HG02884 (cell line): ENCODE data around the gene AFG3L2.

Source experiments
- ATAC-seq: cut with Tn5 transposase; IDR thresholded peaks from one replicate; pipeline ENCODE4 v1.9.1; 2021; ENCODE audit warnings: mild to moderate bottlenecking, moderate library complexity; ENCODE audit not compliant: unreplicated experiment

The AFG3L2 gene

DNA sequence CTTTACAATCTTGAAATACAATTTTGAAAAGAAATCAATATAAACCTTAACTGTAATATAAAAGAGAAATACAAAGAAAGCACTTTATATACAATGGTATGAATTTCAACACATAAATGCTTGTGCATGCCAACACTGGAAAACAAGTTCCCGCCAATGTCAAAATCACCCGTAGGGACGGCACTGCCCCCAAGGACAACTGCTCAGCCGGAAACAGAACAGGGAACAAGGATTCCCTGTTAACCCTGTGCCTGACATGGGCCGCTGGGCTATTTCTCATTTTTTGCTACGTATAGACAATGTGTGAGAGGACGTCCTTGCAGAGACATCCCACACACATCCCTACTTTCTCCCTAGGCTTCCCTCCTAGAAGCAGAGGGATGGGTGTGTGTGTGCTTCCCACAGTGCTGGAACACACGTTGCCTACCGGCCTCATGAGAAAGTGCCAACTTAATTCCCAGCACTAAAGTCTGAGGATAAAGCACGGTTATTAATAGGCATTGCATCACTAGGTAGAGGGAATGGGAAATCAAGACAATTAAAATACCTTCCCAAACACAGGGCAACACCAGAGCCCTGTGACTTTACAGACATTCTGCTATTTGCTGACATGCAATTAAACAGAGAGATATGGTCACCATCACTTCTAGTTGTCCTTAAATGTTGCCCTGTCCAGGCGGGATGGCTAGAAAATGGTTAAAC is 14.4 kb downstream of the AFG3L2 start:
- ATAC-seq: no peak

DNA sequence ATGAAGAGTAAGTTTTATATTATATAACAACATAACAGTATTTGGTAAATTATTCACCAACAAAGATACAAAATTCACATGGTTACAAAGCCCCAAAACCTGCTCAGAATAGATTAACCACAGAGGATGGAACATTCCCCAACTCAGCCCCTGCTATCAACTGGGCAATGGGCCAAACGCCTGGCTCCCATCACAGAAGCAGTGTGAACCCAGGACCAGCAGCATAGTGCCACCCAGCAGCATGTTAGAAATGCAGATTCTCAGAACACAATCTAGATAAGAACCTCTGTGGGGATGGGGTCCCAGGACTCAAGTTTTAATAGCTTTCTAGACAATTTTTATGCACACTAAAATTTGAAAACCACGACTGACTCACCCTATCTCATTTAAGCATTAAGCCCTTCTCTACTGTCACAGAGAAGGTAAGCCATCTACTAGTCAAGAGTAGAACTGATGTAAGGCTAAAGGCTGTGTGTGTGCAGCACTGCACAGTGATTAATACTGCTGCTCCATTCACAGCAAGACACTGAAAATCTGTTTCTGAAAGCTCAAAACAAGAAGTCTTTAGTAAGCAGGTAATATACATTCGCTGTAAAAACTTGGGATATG is 15.2 kb downstream of the AFG3L2 start:
- no peak for ATAC-seq

DNA sequence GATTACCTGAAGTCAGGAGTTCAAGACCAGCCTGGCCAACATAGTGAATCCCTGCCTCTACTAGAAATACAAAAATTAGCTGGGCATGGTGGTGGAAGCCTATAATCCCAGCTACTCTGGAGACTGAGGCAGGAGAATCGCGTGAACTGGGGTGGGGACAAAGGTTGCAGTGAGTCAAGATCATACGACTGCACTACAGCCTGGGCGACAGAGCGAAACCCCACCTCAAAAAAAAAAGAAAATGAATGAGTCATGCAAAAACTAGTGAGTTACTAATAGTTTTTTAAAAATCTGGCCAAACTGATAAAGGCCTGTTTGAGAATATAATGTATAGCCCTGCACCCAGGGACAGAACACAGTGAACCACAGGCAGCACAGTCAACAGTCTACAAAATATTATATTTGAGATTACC is 17.5 kb downstream of the AFG3L2 start:
- no peak for ATAC-seq

DNA sequence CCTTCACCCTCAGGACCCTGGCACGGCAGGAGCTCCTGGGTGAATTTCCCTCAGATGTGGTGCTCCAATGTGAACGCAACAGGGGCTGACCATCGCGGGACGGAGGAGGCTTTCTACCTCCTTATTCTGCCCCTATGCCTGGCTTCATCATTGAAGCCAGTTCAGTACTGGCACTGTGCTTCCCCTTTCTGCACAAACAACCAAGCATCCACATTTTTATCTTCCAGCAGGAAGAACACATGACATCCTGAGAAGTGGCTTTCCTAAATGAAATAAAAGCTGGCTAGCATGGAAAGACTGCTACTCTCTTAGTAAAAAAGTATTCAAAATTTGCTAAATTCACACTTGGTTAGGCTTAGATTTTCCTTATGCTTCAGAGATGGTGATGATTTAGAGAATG is 24.8 kb downstream of the AFG3L2 start:
- no peak for ATAC-seq

DNA sequence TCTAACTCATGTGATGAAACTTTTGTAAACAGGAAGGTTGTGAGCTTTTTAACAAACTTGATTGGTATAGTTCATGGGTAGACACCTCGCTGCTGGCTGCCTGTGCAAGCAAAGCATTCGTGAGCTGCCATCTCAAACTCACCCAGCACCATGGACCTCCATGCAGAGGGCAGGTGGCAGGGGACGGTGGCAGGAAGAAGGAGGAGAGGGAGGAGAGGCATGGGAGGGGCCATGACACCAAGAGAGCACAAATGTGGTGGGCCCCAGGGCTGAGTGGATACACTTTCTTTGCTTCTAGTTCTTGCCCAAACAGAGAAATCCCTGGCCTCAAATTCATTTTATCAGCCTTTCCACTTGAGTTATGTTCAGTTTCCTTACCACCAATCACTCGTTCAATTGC is 29.1 kb downstream of the AFG3L2 start:
- no peak for ATAC-seq

DNA sequence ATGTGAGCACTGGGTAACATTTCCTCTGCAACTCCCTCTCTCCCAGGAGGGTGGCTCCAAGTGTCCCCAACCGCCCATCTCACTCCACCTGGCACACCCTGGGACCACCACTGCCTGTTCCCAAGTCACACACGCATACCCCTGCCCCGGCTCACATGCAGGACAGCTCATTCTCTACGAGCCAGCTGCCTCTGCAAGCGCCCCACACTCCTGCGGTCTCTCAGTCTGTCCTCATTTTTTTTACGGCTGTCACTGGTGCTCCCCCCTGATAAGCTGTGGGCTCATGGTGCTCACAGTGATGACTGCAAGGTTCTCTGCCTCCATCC is 30.8 kb downstream of the AFG3L2 start:
- no peak for ATAC-seq

DNA sequence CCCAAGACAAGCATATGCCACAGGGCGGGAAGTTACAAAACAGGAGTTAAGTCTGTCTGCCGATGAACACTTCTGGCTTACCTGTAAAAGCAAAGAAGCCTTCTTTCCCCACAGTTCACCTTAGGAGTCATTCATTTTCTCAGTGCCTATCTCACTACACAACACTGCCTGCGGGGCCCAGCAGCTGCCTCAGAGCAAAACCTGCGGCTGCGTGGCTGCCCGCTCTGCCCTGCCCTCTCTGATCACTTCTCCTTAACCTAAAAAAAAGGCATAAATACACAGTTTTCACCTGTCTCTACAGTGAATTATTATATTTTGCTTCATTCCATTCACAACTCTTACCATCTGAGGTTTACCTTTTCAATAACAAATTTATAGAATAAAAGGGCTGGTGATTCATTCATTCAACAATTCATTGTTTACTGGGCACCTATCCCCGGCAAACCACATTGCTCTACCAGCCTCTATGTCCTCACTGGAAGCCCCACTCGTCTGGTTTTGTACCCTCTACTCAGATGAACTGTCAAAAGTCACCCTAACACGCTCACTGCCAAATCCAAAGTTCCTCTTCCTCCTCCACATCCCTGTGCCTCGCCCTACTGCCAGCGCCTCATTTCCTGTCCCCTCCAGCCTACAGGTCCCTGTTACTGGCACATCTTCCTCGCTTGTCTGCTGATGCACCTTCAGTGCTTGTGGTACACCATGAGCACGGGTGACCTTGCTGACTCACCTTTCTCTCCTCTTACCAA is 31.4 kb downstream of the AFG3L2 start:
- ATAC-seq: no peak

DNA sequence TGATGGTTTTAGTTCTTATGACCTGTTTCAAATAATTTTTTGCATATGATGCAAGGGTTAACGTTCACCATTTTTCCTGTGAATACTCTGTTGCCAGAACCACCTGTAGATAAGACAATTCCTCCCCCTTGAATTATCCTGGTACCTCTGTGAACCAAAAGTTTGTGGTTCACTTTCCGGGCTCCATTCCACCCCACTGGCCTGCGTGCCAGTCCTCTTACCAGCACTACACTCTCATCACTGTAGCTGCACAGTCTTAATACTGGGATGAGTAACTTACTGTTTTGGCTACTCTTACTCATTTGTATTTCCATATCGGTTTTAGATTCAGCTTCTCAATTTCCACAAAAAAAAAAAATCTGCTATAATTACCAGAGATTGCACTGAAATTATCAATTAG is 34.4 kb downstream of the AFG3L2 start:
- no peak for ATAC-seq

DNA sequence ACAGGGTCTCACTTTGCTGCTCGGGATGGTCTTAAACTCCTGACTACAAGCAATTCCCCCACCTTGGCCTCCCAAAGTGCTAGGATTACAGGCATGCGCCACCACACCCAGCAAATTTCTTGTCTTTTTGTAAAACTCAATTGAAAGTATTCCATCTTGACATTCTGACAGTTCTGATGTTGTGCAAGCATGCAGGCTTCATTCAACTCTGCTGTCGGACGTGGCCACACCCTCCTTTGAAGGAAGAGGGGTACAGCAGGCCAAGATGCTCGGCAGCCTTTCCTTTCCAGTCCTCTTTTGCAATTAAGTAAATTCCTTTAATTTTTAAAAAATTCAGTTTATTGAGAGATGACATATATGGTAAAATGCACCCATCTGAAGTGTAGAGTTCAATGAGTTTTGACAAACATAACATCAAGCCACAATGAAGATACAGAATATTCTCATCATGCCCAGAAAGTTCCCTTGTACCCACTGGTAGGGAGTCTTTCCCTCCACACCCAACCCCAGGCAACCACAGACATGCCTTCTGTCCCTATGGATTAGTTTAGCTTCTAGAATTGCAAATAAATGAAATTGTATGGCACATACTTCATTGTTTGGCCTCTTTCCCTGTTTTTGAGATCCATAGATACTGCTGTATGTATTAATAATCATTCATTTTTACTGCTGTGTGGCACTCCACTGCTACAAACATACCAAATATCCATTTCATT is 35.9 kb downstream of the AFG3L2 start:
- no peak for ATAC-seq

DNA sequence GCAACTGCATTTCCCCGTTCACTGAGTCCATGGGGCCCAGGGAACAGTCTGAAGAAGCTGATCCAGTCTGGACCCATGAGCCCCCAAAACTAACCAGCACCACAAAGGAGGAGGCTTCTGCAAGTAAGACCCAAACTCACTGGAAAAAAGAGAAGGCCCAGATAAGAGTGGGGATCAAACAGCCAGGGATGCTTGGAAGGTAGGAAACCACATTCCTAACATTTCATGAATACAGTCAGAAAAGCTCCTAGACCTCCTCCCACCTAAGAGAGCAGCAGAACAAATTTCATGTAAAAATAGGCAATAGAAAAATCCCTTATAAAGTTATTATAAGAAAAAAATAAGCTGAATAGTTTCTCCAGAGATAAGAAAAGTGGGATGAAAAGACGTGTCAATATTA is 38.6 kb downstream of the AFG3L2 start:
- no peak for ATAC-seq

DNA sequence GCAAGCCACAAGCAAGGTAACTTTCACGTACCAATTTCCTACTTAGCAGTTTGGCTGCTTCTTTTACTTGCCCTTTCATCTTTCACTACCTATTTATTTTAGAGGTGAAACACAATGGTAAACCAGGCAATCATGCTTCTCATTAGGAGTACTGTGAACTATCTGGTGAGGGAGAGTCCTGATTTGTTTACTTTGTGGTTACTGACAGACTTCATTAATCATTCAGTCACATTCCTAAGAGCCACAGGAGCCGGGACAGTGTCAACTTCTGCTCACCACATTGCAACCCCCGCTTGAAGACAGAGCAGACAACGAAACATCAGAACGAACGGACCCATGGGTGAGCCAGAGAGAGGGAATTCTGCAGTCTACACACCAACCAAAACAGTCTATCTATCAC is 40.1 kb downstream of the AFG3L2 start:
- ATAC-seq: no peak

DNA sequence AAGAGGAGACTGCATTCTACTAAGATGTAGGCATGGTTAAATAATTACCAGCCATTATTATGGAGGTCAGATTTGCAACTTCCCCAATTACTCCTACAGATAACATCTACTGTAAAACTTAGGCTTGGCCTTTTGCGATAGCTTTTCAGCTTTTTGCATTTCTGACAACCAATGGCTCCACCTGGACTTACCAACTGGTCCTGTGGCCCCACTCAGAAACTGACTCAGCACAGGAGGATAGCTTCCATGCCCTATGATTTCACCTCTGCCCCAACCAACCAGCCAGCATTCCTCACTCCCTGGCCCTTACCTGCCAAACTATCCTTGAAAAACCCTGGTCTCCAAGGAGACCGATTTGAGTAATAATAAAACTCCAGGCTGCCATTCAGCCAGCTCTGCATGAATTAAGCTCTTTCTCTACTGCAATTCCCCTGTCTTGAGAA is 40.8 kb downstream of the AFG3L2 start:
- ATAC-seq: no peak

DNA sequence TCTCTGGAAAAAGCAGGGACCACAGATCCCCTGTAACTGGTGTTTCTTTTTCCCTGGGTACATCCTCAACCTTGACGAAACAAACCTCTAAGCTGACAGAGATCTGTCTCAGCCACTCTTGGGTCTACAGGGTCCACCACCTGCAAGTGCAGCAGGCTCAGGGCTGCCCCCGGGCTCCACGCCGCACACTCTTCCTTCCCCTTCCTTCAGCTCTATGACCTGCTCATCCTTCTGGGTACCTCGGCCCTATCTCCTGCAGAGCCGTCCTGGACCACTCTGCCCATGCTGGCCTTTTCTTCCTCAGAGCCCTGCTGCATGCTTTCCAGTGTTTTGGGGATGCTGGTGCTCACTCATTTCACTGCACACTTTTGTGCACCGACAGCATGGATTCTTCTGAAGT is 41.5 kb downstream of the AFG3L2 start:
- ATAC-seq: no peak

DNA sequence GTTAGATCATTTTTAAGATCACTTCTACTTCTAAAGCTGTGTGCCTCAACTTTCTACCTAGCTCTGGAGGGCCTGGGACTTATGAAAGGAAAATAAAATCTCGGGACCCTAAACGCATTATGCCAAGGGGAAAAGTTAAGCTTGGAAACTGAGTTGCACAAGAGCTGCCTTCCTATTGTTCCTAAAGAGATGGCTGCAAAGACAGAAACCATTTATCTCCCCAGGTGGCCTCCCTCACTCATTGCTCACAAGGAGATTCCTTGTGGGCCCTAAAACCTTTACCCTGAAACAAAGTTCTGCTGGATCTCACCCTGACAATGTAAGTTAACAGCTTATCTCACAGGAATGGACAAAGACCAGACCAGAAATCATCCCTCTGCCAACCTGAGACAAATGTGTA is 42.2 kb downstream of the AFG3L2 start:
- no peak for ATAC-seq

DNA sequence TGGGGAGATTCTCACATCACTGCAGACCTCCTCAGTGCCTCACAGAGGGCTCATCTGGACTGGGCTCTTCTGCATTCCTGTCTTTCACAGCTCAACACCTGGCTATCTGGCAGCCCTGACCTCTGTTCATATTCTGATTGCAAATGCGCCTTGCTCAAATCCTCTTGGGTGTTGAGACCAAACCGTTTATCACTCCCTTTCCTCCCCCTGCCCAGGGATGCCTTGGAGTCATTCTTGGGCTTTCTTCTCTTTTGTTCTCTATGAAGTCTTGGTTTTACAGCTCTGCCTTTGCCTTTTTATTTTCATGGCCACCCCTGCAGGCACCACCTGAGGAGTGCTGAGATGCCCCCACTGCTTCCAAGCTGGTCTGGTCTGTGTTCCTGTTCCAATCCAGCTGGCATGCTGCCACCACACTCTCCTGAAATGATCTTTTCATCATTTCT is 42.6 kb downstream of the AFG3L2 start:
- no peak for ATAC-seq

DNA sequence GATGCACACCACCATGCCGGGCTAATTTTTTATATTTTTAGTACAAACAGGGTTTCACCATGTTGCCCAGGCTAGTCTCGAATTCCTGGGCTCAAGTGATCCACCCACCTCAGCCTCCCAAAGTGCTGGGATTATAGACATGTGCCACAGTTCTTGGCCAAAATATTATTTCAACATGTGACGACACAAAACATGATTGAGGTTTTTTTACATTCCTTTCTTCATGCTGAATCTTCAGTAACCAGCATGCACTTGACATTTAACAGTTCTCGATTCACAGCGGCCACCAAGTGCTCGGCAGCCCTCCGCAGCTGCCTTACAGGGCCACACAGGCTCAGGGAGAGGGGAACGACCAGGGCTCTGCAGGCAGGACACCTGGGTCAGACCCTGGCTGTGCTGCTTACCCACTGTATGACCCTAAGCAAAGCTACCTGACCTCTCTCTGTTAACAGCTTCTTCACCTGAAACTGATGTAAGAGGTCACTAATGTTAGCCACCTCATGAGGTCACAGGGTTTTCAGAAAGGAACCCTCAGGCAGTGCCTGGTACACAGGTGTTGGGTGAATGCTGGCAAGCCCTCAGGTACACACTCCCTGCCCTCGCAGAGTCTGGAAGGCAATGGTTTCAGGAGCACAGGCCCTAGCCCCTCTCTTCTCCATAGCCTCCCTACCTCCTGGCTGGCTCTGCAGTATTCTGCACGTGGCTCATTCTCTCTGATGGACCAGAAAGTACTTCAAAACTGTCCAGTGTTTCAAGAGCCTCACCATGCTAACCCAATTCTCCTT is 43.3 kb downstream of the AFG3L2 start:
- no peak for ATAC-seq

DNA sequence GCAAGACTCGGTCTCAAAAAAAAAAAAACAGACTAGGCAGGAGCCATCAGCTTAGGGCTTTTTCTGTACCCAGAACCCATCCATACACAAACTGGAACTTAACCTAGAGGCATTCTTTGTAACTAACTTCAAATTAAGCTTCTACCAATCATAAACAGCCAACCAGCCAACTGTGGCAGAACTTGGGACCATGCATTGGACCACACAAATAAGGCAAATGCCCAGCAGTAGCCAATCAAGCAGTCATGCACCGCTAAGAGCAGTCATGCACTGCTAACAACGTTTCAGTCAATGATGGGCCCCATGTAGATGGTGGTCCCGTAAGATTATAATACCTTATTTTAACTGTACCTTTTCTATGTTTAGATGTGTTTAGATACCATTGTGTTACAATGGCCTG is 46.3 kb downstream of the AFG3L2 start:
- no peak for ATAC-seq

DNA sequence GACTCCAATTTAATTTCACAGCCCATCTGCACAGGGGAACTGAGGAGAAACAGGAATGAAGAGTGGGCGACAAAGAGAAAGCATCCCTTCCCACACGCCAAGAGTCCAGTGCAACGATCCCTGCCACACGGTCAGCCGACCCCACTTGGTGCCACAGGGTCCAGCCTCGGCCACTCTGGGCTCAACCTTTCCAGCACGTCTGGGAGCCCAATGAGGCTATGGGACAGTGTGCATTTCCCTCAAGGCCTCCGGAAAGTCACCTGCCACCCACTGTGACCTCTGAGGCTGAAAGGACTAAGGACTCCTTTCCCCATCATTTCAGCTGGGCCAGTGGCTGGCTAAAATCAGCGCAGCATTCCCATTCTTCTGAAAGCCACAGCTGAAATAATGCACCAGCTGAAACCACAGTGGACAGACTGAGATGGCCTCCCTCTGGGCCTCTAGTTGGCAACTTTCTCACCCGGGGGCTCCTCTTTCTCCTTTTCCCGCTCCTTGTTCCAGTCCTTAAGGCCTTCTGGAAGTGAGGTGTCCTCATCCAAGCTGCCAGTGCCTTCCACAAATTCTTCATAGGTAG is 47.8 kb downstream of the AFG3L2 start:
- no peak for ATAC-seq

DNA sequence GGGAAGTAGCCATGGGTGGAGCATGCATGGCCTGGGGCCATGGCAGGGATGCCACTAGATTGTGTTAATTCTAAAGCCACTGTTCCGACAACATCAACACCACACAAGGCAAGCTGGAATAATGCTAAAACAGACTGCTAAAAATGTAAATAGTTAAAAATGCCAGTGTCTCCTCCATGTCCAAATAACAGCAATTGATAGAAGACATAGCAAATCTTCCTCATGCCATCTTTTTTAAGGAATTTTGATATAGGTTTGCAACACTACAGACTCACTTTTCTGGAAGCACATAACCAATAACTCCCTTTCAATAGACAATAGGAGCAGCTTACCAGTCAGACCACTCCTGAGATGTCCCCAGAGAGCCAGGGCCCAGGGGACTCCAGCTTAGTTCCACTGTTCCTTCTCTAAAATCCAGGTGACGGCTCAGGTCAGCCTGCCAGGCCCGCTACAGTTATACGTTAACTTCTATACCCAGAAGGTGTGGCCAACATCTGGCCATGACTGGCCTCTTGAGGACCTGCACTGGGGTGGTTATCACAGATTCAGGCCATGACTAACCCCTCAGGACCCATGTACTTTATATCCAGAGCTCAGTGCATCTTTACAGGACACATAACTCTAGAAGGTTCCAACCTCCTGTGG is 48.7 kb downstream of the AFG3L2 start:
- ATAC-seq: no peak
